HG03342 (cell line): ENCODE results near the gene SLC25A11.
A peak's percentile ranks its signal among the peaks of the same experiment; 100 is the strongest.

ENCODE experiments used
- ATAC-seq: cut with Tn5 transposase; IDR thresholded peaks from one replicate; pipeline ENCODE4 v1.9.1; 2021; ENCODE audit warnings: mild to moderate bottlenecking, moderate library complexity; ENCODE audit not compliant: unreplicated experiment

SLC25A11 gene

GRCh38 chr17:4966844-4967538 is 27.1 kb upstream of the SLC25A11 start:
- ATAC-seq: peak; percentile 77

GRCh38 chr17:4965311-4965986 is 25.6 kb upstream of the SLC25A11 start:
- ATAC-seq: no peak

GRCh38 chr17:4960279-4960922 is 20.6 kb upstream of the SLC25A11 start:
- no peak for ATAC-seq

- ATAC-seq: no peak
Observed at GRCh38 chr17:4959261-4959965, 19.6 kb upstream of the SLC25A11 start.

GRCh38 chr17:4958102-4958501 is 18.3 kb upstream of the SLC25A11 start:
- ATAC-seq: no peak

GRCh38 chr17:4956493-4957061 is 16.7 kb upstream of the SLC25A11 start:
- ATAC-seq: no peak

GRCh38 chr17:4955091-4955490 is 15.2 kb upstream of the SLC25A11 start:
- ATAC-seq: no peak

- no peak for ATAC-seq
Observed at GRCh38 chr17:4953451-4953961, 13.7 kb upstream of the SLC25A11 start.

- ATAC-seq: no peak
Observed at GRCh38 chr17:4951486-4951885, 11.6 kb upstream of the SLC25A11 start.

- ATAC-seq: no peak
Observed at GRCh38 chr17:4950746-4951204, 10.9 kb upstream of the SLC25A11 start, which contains the start of gene ENO3. ENO3 (plus strand) TSS chr17:4951119; CDS start chr17:4951830, 711 bp downstream.

- ATAC-seq: peak; percentile 6
Observed at GRCh38 chr17:4950075-4950745, 10.4 kb upstream of the SLC25A11 start.

GRCh38 chr17:4949321-4950074 is 9.7 kb upstream of the SLC25A11 start:
- peak; percentile 24 for ATAC-seq

- peak; percentile 29 for ATAC-seq
Observed at GRCh38 chr17:4948931-4949320, 9.1 kb upstream of the SLC25A11 start.

GRCh38 chr17:4948166-4948930 is 8.5 kb upstream of the SLC25A11 start, which contains the start of gene PFN1:
PFN1 (minus strand) TSS chr17:4948530; CDS start chr17:4948394, 136 bp downstream.
- ATAC-seq: peak; percentile 21

GRCh38 chr17:4947411-4948165 is 7.7 kb upstream of the SLC25A11 start:
- ATAC-seq: no peak

GRCh38 chr17:4947010-4947410 is 7.2 kb upstream of the SLC25A11 start:
- ATAC-seq: no peak

- ATAC-seq: no peak
Observed at GRCh38 chr17:4946312-4946976, 6.6 kb upstream of the SLC25A11 start.
